DMS 273 (cell line): ENCODE measurements around the gene SLC27A5.

Experiments used
- DNase-seq: peaks from one replicate; lab custom pipeline; 2025; ENCODE audit not compliant: unreplicated experiment; lab: John Stamatoyannopoulos, UW

The SLC27A5 gene, protein sequence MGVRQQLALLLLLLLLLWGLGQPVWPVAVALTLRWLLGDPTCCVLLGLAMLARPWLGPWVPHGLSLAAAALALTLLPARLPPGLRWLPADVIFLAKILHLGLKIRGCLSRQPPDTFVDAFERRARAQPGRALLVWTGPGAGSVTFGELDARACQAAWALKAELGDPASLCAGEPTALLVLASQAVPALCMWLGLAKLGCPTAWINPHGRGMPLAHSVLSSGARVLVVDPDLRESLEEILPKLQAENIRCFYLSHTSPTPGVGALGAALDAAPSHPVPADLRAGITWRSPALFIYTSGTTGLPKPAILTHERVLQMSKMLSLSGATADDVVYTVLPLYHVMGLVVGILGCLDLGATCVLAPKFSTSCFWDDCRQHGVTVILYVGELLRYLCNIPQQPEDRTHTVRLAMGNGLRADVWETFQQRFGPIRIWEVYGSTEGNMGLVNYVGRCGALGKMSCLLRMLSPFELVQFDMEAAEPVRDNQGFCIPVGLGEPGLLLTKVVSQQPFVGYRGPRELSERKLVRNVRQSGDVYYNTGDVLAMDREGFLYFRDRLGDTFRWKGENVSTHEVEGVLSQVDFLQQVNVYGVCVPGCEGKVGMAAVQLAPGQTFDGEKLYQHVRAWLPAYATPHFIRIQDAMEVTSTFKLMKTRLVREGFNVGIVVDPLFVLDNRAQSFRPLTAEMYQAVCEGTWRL

DNA sequence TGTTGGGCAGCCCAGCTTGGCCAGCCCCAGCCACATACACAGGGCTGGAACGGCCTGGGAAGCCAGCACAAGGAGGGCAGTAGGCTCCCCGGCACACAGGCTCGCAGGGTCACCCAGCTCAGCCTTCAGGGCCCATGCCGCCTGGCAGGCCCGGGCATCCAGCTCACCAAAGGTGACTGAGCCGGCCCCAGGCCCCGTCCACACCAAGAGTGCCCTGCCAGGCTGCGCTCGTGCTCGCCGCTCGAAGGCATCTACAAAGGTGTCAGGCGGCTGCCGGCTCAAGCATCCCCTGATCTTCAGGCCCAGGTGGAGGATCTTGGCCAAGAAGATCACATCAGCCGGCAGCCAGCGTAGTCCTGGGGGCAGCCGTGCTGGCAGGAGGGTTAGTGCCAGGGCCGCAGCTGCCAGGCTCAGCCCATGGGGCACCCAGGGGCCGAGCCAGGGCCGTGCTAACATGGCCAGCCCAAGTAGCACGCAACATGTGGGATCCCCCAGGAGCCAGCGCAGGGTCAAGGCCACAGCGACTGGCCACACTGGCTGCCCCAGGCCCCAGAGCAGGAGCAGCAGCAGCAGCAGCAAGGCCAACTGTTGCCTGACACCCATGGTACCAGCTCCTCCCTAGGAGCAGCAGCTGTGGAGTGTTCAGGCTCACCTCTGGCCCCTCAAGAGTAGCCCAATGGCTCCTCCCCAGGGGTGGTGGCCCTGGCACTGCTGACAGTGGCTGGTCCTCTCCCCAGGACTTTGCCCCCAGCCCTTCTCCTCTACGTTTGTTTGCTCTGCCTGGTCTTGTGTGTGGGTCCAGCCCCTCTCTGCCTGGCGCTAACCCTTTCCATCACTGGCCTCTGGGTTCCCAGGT, at the start of gene SLC27A5:
Gene SLC27A5 (minus strand): TSS at position 640 of the 856 bp plus-strand sequence. CDS start 37 bp downstream, at position 603.
- no peak for DNase-seq

DNA sequence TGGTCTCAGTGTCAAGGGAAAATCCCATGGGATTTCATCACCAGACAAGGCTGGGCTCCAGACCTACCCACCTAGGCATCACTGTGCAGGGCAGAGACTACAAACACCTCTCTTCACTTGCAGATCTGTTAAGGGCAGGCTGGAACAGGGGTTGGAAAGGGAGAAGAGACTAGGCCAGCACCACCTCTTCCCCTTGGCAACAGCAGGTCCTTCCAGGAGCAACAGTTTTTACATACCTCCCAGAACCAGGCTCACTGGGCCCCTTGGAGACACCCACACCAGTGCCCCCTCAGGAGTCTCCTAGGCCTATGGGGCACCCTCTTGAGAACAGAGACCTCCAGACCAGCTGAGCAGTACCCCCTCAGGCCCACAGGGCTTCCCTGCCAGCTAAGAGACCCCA, 49.1 kb upstream of the SLC27A5 start:
- DNase-seq = no peak

DNA sequence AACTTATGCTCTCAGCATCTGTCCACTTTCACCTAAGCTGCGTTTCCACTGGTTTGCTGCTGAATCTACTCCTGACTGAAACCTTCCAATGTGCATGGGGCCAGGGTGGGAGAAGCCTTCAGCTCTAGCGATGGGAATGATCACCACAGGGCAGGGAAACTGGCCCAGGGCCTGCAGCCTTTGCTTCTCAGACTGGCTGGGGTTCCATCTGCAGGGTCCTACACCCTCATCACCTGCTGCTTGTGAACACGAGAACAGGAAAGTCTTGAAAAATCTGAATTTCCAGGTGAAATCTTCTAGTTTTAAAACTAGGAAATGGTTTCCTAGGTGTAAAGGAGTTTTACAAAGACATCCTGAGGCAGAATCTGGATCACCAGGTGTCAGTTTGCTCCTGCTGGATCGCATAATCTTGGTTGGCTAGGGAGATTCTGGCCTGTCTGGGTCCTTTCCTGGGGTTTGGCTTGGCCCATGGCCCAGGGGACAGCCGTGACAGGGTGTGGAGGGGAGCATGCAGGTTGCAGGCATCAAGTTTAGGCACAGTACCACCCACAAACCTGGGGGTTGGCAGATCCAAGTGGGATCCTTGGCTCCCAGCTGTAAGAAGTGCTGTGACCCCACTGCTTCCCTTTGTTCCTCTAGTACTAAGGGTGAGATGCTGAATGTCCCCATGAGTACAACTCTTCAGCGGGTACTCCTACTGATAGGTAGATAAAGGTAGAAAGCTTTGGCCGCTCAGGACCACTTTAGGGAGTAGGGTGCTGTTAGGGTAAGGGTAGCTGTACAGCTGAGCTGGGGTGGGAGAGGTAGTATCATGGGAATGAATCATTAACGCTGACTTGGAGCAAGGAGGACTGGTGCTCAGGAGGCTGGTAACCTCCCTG, 48.5 kb upstream of the SLC27A5 start:
- no peak for DNase-seq

DNA sequence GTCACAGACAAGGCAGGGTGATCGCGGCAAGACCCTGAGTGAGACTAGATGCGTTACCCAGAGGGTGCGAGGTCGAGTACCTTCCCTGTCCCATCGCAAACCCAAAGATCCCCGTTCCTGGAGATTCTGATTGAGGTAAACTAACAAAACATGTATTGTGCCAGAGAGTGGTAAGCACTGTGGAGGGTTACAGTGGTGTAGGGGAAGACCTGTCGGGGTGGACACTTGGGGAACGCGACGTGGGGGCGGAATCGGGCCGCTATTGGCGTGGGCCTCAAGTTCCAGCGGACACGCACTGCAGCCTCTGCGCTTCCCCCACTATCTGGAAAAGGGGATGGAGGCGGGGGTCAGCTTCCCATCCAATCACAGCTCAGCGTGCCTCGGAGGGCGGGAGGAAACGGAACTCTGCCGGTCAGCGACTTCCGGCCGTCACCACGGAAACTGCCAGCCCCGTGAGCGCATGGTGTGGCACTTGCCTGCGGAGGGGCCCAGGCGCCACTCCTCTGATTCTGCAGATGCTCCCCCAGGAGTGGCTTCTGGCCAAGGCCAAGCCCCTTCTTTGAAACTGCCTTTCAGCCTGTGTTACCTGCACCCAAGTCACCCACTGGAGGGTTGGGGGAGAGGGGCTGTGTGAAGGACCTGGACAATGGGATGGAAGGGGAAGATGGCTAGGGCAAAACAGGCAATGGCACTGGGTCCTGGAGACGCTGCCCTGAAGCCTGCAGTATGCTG, 47.6 kb upstream of the SLC27A5 start:
- DNase-seq = no peak

DNA sequence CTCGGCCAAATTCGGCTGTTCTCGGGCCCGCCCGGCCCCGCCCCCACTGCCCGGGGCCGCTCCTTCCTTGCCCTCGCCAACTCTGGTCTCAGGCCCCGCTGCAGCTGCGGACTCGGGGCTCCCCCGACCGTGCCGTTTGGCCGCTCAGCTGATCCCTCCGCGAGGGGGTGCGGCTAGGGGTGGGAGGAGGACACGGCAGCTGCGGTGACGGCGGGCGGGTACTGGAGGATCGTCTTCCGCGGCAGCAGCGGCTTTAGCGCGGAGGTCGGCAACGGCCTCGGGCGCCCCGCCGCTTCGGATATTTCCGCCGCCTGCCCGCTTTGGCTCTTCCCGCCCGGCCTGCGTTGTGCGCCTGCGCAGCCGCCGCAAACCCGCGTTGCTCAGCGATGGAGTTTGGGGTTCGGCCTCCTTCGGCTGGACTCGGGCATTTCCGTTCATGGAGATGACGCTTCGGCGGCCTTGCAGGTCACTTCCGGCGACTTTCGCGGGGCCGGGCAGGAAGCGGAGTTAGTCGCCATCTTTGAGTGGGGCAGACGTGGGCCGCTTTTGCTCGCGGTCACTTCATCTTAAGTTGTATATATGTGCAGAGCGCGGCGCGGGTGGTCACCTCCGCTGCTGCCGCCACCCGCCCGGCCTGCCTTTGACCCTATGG, 47.0 kb upstream of the SLC27A5 start:
- no peak for DNase-seq

DNA sequence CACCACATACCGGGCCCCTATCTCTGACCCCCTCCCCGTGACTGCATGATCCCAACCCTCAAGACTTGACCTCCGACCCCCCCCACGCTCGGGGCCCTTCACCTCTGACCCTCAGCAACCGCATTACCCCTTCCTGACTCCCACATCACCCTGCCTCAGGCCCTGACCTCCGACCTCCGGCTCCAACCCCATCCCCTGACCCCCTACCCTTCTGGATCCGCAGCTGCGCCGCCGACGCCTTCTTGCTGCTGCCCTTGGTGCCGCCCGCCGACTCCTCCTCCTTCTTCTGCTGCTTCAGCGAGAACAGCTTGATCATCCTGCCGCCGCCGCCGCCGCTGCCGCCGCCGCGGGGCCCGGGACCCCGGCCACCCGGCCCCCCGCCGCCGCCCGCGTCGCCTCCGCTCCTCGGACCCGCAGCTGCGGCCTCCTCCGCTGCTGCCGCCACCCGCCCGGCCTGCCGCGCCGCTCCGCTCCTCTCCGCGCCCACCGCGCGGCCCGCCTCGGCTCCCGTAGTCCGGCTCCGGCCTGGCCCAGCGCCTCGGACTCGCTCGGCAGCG, 46.4 kb upstream of the SLC27A5 start, which contains the start of gene UBE2M:
Gene UBE2M (minus strand): TSS at position 546 of the 557 bp plus-strand sequence. CDS start 230 bp downstream, at position 316.
- no peak for DNase-seq

DNA sequence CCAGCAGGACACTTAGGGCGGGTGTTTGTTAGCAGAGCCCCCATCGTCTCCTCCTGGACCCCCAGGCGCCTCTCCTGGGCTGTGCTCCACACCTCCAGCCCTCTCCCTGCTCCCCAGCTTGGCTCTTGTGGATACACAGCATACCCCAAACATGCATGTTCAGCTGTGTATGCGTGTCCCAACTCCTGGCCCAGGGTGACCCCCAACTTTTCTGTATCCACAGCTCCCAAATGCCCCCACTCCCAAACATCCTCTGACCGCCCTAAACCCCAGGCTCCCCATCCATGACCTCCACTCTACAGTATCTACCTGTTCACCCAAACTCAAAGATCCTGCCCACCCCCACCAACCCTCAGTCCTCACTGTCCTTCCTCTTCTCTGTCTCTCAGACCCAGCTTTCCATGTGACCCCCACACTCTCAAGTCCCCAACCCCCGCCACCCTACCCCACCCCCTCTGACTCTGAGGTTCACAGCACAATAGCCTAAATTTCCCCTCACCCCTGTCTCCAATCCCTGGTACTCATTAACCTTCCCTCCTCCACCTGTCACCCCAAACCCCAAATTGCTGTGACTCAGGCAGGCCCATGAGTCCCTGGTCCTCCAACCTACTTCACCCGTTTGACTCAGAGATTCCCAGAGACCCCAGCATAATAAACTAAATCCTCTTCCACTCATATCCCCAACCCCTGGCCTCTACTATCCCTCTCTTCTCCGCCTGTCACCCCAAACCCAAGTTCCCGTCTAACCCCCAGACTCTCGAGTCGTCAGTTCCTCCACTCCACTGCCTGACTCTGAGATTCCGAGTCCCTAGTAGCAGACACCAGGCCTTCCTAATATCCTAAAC, 45.7 kb upstream of the SLC27A5 start:
- DNase-seq = no peak

DNA sequence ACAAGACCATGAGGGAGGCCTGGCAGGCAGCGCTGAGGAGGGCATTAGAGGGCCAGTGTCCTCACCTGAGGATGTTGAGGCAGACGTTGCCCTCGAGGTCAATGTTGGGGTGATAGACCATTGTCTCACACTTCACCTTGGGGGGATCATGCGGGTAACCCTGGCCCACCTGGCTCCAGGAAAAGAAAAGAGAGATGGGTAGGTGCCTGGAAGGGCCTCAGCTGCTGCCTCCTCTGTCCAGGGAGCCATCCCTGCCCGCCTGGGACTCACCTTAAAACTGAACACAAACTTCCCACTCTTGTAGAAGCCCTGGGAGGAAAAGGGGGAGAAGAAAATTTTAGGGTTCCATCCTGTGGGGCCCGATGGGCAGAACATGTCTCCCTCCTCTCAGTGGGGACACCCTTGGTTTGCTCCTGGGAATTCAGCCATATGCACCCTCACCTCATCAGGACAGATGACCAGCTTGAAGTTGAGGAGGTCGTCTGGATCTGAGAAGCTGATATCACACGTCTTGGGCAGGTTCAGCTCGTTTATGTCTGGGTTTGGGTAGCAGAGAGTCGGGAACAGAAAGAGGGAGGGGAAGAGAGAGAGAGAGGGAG, 44.9 kb upstream of the SLC27A5 start:
- no peak for DNase-seq

DNA sequence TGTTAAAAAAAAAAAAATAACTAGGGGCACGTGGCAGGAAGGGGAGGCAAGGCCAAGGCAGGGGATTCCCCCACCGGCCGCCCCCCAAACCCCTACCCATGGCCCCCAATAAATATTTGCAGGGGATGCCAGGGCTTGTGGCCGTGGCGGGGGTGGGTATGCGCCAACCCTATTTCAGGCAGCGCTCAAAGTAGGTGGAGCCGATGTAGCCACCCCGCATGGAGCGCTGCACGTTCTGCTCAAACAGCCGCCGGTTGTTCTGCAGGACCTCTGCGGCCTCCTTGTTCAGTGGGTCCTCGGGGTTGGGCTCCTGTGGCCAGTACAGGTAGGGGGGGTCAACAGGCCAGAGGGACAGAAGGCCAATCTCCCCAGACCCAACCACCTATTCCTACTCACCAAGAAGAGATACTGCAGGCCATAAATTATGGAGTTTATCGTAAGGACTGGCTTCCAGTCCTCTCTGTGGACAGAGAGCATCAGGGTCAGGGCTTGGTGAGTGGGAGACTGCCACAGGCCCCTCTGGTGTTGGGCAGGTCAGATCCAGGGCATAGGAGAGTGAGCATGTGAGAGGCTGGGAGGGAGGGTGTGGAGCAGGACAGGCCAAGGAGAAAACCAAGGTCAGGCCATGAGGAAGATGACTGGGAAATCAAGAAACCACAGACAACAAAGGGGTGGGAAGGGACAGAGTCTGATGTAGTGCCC, 44.3 kb upstream of the SLC27A5 start:
- DNase-seq = no peak

DNA sequence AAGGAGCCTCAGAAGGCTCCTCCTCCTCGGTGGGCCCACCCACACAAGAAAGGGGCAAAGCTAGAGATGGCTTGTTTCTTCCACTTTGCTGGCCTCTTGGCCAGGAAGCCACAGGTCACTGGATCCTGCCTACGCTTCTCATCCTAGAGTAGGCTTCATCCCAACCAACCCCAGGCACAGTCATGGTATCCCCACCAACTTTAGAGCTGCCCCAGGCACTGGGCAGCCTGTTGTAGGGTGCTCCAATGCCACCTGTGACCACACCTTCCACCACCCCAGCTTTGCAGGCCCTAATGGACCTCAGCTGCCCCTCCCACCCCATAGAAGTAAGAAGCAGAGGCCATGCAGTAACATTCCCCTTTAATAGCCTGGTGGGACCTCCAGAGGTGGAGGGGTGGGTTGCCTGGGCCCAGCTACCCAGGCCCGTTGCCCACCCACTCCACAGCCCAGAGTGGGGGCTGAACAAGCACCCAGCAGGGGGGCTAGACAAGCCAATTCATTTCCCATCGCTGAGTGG, 43.6 kb upstream of the SLC27A5 start:
- DNase-seq = no peak

DNA sequence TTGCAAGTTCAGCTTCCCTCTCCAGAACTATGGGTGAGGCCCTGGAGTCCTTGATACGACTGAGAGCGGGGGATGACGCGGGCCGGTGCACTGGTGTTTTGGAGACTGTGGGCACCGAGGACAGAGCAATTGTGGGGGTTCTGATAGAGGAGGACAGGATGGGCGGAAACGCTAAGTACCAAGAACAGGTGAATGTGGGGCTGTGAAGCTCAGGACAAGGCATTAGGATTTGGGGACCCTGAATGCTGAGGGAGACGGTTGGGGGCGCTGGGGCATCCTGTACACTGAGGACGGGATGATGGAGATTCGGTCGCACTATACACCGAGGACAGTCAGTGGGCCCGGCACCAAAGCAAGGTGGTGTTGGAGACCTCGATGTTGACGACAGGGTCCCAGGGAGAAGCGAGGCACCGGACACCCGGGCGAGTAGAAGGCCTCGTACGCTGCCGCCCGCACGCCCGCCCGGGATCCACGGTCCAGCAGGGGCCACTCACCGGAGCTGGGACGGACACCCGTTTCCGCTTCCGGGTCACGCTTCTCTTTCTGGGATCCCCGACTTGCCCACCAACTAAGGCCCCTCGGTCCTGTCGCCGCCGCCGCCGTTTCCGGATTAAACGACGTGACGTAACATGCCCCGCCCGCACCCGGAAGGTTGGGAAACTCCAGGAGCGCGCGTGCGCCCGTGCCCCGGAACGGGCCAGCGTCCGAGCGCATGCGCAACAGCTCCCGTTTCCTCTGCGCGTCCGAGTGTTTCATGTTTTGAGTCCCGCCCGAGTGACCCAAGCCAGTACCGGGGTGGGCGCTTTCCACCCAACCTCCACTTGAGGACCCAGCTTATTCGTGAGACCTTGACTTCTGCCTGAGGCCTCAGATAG, 42.9 kb upstream of the SLC27A5 start, which contains the start of gene CHMP2A:
Gene CHMP2A (minus strand): TSS at position 612 of the 875 bp plus-strand sequence. CDS start 893 bp downstream, outside the sequence.
- no peak for DNase-seq

DNA sequence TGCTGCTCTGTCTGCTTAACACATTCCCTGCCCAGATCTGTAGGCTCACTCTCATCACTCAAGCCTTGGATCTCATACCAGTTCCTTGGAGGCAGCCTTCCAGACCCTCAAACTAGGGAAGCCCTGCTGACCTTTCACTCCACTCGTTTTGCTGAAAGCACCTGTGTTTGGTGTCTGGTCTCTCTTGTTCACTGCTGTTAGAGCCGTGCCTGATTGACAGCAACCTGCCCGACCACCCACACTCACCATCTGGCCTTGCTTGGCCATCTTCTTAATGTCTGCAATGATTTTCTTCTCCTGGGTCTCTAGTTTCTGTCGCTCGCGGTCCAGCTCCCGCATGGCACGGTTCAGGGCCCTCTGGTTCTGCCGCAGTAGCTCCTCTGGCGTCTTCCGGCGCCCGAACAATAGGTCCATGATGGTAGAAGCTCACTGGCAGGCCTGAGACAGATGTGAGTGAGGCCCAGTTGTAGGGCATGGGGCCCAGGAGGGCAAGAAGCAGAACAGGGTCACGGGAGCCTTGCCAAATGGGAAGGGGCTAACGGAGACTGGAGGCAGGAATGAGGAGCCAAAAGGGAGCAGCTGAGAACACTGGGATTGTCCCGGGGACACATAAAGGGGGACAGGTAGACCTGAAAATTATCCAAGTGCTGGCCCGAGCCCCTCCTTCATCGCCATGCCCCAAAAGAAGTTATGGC, 42.2 kb upstream of the SLC27A5 start:
- no peak for DNase-seq

DNA sequence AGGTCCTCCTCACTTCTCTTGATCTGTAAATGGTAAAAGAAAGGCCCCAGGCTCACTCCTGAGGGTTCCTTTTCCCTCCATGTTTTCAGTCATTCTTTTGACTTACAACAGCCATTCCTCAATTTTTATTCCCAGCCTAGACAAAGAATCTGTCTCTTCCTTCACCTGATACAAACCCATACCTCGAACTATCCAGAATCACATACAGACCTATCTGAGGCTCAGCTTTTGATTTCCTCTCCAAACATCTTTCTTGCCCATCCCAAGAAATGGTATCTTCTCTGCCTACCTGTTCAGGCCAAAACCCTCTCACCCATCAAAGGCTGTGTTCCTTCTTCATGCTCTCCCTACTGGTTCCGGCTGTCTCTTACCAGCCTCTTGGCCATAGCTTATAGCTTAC, 40.9 kb upstream of the SLC27A5 start:
- no peak for DNase-seq

DNA sequence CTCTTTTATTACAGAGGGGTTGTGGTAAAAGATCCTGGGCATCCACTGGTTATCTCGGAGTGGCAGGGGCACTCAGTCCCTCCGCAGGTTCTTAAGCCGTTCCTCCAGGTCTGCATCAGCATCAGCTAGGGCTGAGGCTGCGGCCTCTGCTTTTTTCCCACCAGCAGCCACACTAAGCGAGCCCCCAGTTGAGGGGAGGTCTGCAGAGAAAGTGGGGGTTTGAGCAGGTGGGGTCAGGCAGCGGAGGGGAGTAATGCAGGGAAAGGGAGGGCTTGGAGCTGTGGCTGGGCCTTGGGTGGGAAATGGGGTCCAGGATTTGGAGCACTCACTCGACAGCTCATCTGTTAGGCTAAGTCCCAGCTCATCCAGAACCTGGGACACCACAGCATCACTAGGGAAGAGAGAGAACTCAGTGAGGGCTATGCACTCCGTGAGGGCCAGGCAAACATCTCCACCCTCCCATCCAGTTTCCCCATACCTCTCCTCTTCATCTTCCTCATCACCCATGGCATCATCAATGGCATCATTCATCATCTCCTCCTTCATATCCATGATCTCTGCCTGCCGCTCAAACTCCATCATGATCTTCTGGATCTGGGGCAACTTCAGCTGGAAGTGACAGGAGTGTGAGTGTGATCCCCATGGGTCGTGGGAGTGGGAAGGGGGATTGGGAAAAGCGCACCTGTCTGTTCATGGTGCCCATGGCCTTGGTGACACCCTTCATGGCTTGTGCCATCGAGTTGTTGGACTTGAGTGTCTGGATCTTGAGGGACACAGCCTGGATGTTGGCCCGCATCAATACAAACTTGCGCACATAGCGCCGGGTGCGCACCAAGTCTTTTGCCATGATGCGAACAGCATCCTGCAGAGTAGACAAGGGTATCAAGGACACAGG, 40.0 kb upstream of the SLC27A5 start:
- DNase-seq = no peak
